Lower leg skin (tissue), 3 donors: ENCODE results near the gene PPM1L.

Experiments
- POLR2A ChIP-seq, 2 donors: fragments of 450-650 bp; IDR thresholded peaks; one replicate each; pipeline ENCODE4 v1.6.1; 2016 to 2017; ENCODE audit warnings: antibody characterized with exemption in 2 of 2, mild to moderate bottlenecking in 1 of 2, moderate library complexity in 1 of 2
- TF ChIP-seq, protein P1 (sequence below), 3 donors: fragments of 450-650 bp; IDR thresholded peaks; one replicate each; pipeline ENCODE4 v1.5.1; 2016; ENCODE audit warnings: antibody characterized with exemption in 3 of 3, mild to moderate bottlenecking in 3 of 3, moderate library complexity in 2 of 3

DNA sequence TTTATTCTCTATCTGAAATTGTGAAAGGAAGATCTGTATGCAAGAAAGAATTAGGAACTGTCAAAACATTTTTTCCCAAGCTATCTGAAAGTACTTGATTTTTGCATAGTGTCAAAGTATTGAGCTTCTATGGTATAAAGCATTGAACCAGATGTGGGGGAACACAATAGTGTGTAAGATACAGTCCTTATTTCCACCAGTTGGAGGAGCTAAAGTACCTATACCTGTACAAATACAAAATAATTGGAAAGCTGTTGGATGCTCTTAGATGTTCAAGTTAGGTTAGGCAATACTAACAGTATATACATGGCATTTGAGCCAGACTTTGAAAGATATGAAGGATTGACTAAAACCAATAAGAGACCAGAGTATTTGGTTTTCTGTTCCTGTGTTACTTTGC lies 200.8 kb downstream of the PPM1L start:
- no peak for TF ChIP-seq POLR2A (IDR thresholded peaks at IDR 0.05)
- TF ChIP-seq, protein P1, sequence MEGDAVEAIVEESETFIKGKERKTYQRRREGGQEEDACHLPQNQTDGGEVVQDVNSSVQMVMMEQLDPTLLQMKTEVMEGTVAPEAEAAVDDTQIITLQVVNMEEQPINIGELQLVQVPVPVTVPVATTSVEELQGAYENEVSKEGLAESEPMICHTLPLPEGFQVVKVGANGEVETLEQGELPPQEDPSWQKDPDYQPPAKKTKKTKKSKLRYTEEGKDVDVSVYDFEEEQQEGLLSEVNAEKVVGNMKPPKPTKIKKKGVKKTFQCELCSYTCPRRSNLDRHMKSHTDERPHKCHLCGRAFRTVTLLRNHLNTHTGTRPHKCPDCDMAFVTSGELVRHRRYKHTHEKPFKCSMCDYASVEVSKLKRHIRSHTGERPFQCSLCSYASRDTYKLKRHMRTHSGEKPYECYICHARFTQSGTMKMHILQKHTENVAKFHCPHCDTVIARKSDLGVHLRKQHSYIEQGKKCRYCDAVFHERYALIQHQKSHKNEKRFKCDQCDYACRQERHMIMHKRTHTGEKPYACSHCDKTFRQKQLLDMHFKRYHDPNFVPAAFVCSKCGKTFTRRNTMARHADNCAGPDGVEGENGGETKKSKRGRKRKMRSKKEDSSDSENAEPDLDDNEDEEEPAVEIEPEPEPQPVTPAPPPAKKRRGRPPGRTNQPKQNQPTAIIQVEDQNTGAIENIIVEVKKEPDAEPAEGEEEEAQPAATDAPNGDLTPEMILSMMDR (IDR thresholded peaks at IDR 0.05): no peak
